ENCODE results near the gene RUFY4. TPM values are rescaled to one million over a fixed set of nuclear protein-coding genes. Genes with fewer than 3 reads are reported as not detected.
"Not testable (repeated sequence)": the region's sequence is repeated elsewhere in the genome, so short reads cannot be mapped to it uniquely, and the experiment has no call there.

Gene RUFY4
- total RNA-seq, 1 experiment from 2014 or later = 0.66 TPM

- H3K4me1 Mint-ChIP-seq = peaks cover 35 to 41% of the 10 kb centered on the region in 2 experiments
- not testable (repeated sequence) for H3K14ac ChIP-seq (ENCODE audit: insufficient read depth, low read length); H3K9me3 ChIP-seq (ENCODE audit: control insufficient read depth, low read depth, low read length); H3K27me3 ChIP-seq (ENCODE audit: insufficient read depth, low read length); H4K5ac ChIP-seq (ENCODE audit: insufficient read length, low read depth, low read length); H4K91ac ChIP-seq (ENCODE audit: insufficient read length, low read depth, low read length); H3K27me3 Mint-ChIP-seq (ENCODE audit: low read depth); H2AK5ac ChIP-seq (ENCODE audit: insufficient read length, low read length); H2BK15ac ChIP-seq (ENCODE audit: low read depth, low read length); H3K23me2 ChIP-seq (ENCODE audit: insufficient read length, low read depth, low read length, poor library complexity, severe bottlenecking); H3K4ac ChIP-seq (ENCODE audit: low read depth, low read length); H3K79me1 ChIP-seq (ENCODE audit: insufficient read depth, low read depth, low read length, poor library complexity, severe bottlenecking); H2AFZ ChIP-seq (ENCODE audit: low read length); H3K23ac ChIP-seq (ENCODE audit: insufficient read length, low read depth, low read length); H3K9ac ChIP-seq (ENCODE audit: extremely low read depth, insufficient read length, low read length); H3K18ac ChIP-seq (ENCODE audit: insufficient read length, low read depth, low read length); H3K79me2 ChIP-seq (ENCODE audit: insufficient read depth, low read length); H3K27ac Mint-ChIP-seq; H2BK12ac ChIP-seq (ENCODE audit: insufficient read length, low read depth, low read length); H2BK5ac ChIP-seq (ENCODE audit: insufficient read length, low read length); H3K4me2 ChIP-seq (ENCODE audit: insufficient read depth, insufficient read length, low read length); H2BK120ac ChIP-seq (ENCODE audit: low read depth, low read length, poor library complexity, severe bottlenecking); H3K27ac ChIP-seq (ENCODE audit: insufficient read length, low read depth, low read length); H3K4me1 ChIP-seq (ENCODE audit: insufficient read depth, low read length); H3T11ph ChIP-seq (ENCODE audit: low read length); H2BK20ac ChIP-seq (ENCODE audit: low read depth, low read length, poor library complexity, severe bottlenecking); H4K20me1 ChIP-seq (ENCODE audit: control insufficient read depth, insufficient read depth, insufficient read length); H3K56ac ChIP-seq (ENCODE audit: insufficient read length, low read depth, low read length); DNase-seq; H4K8ac ChIP-seq (replicated peaks; ENCODE audit: insufficient read length, low read depth, low read length); H3K4me3 Mint-ChIP-seq
- peaks cover 10 to 43% (median 15%) of the 10 kb centered on the region in 3 experiments; a peak in 6 of 7 replicates for H3K36me3 Mint-ChIP-seq (ENCODE audit: insufficient read depth in 1 of 3, low read depth in 3 of 3)
- WGBS (ENCODE audit: extremely low coverage, insufficient read length, low lambda C conversion rate) = no CpG with 5 or more reads among the region's 4 CpGs
- H3K9me3 Mint-ChIP-seq = peaks cover 43 to 50% of the 10 kb centered on the region in 2 experiments
Measured at GRCh38 chr2:218121789-218122188, 52.7 kb downstream of the RUFY4 start.

- peaks cover 10 to 43% (median 13%) of the 10 kb centered on the region in 3 experiments; a peak in 6 of 7 replicates for H3K36me3 Mint-ChIP-seq (ENCODE audit: insufficient read depth in 1 of 3, low read depth in 3 of 3)
Measured at GRCh38 chr2:218122286-218122685, 53.2 kb downstream of the RUFY4 start.

More at GRCh38 chr2:218122286-218122685, 53.2 kb downstream of the RUFY4 start:
- Mint-ChIP-seq H3K9me3 (peaks cover 39 to 45% of the 10 kb centered on the region in 2 experiments), H3K4me1 (peaks cover 40 to 46% of the 10 kb centered on the region in 2 experiments)
- H2BK15ac ChIP-seq (ENCODE audit: low read depth, low read length); H3K4me2 ChIP-seq (ENCODE audit: insufficient read depth, insufficient read length, low read length); DNase-seq; H2AK5ac ChIP-seq (ENCODE audit: insufficient read length, low read length); H3K9ac ChIP-seq (ENCODE audit: extremely low read depth, insufficient read length, low read length); H4K8ac ChIP-seq (replicated peaks; ENCODE audit: insufficient read length, low read depth, low read length); H3K23me2 ChIP-seq (ENCODE audit: insufficient read length, low read depth, low read length, poor library complexity, severe bottlenecking); H4K5ac ChIP-seq (ENCODE audit: insufficient read length, low read depth, low read length); H3K56ac ChIP-seq (ENCODE audit: insufficient read length, low read depth, low read length); H3T11ph ChIP-seq (ENCODE audit: low read length); H3K79me1 ChIP-seq (ENCODE audit: insufficient read depth, low read depth, low read length, poor library complexity, severe bottlenecking); H3K4me1 ChIP-seq (ENCODE audit: insufficient read depth, low read length); H4K91ac ChIP-seq (ENCODE audit: insufficient read length, low read depth, low read length); H2BK120ac ChIP-seq (ENCODE audit: low read depth, low read length, poor library complexity, severe bottlenecking); H3K14ac ChIP-seq (ENCODE audit: insufficient read depth, low read length); H3K9me3 ChIP-seq (ENCODE audit: control insufficient read depth, low read depth, low read length); H2BK20ac ChIP-seq (ENCODE audit: low read depth, low read length, poor library complexity, severe bottlenecking); H3K4me3 Mint-ChIP-seq; H3K18ac ChIP-seq (ENCODE audit: insufficient read length, low read depth, low read length); H3K27ac ChIP-seq (ENCODE audit: insufficient read length, low read depth, low read length); H3K4ac ChIP-seq (ENCODE audit: low read depth, low read length); H4K20me1 ChIP-seq (ENCODE audit: control insufficient read depth, insufficient read depth, insufficient read length); H2AFZ ChIP-seq (ENCODE audit: low read length); H3K79me2 ChIP-seq (ENCODE audit: insufficient read depth, low read length); H3K27me3 Mint-ChIP-seq (ENCODE audit: low read depth); H3K27me3 ChIP-seq (ENCODE audit: insufficient read depth, low read length); H3K23ac ChIP-seq (ENCODE audit: insufficient read length, low read depth, low read length); H2BK5ac ChIP-seq (ENCODE audit: insufficient read length, low read length); H2BK12ac ChIP-seq (ENCODE audit: insufficient read length, low read depth, low read length); H3K27ac Mint-ChIP-seq: not testable (repeated sequence)

All from H9 (cell line).